GM10847 (cell line): ENCODE measurements around the gene GABRA5.

ENCODE experiments used
- POLR2A ChIP-seq: IDR thresholded peaks from 2 replicates; pipeline ENCODE4 v1.6.1; 2011; ENCODE audit not compliant: insufficient read length; ENCODE audit errors: extremely low read depth

GABRA5 gene

DNA sequence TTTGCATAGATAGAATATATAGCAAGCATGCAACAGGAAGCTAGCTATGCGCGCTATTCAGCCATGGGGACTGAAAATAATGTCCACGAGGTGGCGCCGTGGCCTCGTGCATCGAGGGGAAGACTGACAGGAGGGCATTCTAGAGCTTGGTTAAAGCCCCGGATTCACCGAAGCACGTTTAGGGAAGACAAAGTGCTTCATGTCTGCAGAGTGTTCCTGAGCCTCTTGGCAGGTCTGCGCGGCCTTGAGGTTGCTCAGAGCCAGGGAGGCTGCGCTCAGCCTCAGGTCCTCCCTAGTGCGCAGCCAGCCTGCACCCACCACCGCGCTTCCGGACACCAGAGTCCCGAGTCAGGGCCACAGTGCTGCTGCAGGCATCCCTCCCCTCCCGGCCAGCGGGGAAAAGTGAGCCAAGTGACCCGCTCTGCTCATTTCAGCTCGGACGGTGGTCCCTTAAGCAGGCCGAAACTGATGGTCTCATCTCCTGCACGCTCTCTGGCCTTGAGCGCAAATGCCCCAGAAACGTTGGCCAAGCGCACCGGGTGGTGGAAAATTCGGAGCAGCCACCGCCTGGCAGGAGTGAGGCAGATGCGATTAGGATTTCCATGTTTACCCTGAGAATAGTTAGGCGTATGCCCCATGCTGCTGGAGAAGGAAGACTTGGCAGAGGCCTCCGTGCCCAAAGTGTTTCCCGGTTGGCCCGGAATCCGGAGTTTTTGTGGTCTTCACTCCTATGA lies 24.8 kb downstream of the GABRA5 start:
- TF ChIP-seq POLR2A = no peak

DNA sequence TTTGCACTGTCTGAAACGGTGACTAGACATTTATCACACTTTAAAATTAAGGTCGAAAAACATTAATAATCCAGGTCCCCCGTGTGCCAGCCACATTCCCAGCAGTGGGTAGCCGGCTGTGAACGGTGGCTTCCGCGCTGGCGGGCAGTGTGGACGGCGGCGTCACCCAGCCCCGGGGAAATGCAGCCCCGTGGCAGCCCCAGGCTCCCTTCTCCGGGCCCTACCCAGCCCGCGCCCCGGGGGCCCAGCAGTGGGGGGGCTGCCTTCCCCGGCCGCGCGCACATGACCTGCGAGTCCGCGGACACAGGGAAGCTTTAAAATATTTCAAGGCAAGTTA lies 25.3 kb downstream of the GABRA5 start:
- TF ChIP-seq POLR2A = no peak

DNA sequence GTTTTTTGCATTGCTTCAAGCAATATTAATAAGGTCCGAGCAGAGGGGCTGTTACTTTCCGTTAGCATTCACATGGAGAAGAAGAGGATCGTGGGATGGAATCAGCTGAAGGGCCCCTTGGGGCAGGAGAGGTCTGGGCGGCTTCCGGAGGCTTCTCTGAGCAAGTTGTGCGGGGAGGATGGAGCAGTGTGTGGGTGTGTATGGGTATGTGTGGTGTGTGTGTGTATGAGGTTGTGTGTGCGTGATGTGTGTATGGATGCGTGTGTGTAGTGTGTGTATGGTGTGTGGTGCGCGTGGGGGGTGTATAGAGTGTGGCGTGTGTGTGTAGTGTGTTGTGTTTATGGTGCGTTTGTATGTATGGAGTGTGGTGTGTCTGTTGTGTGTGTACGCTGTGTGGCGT lies 25.8 kb downstream of the GABRA5 start:
- no peak for TF ChIP-seq POLR2A

DNA sequence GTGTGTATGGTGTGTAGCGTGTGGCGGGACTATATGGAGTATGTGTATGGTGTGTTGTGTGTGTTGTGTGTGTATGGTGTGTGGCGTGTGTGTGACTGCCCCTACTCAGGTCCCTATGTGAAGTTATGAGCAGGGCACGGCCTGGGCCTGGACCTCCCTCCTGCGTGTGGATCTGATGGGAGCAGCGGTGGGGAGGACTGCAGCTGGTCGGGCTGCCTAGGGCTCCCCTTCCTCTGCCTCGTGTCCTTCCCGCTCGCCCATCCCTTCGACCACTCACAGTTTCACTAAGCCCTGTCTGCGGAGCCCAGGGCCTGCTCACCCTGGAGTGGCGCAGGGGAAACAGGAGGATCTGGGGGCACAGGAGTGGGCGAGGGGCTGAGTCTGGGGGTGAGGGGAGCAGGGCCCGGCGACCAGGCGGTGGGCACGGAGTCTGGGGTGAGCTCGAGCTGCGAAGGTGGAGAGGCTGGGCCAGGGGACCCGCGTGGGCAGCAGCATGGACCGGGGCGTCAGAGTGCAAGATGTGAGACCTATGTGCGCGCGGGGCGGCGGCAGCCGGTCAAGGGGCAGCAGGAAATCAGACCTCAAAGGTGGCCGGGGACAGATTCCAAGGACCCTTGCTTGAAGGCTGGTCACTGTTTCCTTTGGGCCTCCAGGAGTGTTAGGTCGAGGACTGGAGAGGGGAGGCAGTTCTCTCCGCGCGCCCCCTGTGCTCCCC lies 26.6 kb downstream of the GABRA5 start:
- TF ChIP-seq POLR2A = no peak

DNA sequence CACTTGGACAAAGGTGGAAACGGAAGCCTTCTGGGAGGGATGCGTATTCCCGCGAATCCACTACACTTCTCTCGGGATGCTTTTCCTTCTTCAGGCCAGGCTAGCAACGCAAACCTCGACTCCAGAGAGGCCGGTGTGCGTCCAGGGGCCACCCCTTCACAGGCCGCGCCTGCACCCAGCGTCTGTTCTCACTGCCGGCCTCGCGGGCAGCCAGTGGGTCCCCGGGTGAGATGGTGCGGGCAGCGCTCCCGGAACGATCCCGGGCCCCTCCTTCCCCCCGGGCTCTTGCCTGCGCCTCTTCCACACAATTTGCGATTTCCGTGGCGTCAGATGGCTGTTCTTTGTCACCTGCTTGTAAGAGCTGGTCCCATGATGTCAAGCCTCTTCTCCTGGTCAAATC lies 27.3 kb downstream of the GABRA5 start:
- TF ChIP-seq POLR2A = no peak

DNA sequence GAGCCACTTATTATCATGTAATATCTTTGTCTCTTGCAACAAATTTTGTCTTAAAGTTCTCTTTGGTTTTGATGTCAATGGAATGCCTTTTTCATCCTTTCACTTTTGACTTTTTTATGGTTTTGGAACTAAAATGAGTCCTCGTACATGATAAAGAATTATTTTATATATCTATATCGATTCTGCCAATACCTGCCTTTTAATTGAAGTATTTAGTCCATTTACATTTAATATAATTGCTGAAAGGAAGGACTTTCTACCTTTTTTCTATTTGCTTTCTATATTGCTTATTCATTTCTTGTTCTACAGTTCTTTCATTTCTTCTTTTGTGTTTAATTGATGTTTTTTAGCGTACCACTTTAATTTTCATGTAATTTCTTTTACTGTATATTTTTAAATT lies 32.8 kb downstream of the GABRA5 start:
- no peak for TF ChIP-seq POLR2A

DNA sequence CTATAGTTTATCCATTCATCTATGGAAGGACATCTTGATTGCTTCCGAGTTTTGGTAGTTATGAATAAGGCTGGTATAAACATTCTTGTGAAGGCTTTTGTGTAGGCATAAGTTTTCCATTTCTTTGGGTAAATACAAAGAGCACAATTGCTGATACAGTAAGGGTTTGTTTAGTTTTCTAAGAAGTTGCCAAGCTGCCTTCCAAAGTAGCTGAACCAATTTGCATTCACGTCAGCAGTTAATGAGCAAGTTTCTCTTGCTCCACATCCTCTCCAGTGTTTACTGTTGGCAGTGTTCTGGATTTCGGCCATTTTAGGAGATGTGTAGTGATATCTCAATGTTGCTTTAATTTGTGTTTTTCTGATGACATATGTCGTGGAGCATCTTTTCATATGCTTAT lies 34.2 kb downstream of the GABRA5 start:
- TF ChIP-seq POLR2A = no peak

DNA sequence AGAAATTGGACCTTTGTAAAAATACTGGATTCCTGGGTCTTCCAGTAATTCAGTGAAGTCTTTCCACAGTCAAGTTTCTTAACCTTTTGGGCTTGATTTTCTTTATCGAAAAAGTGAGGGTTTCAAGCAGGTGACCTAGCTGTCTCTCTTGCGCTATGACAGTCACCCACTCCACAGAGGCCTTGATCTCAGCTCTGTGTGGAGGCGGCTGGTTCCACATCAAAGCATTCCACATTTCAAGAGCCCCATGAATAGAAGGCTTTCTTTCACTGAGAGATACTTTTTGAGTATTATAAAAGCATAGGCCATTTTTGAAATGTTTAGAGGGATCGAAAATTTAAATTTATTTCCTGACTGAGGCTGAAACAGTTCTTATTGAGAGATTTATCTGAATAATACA lies 43.9 kb downstream of the GABRA5 start:
- no peak for TF ChIP-seq POLR2A

DNA sequence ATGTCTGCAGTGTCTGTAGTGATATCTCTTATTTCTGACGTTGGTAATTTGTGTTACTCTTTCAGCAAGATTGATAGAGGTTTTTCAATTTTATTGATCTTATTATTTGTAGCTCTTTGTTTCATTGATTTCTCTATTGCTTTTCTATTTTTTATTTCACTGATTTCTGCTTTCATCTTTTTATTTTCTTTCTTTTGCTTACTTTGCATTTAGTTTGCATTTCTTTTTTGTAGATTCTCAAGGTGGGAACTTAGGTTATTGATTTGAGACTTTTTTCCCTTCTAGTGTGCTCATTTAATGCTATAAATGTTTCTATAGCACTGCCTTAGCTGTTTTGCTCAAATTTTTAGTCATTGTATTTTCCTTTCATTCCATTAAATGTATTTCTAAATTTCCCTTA lies 54.6 kb downstream of the GABRA5 start:
- no peak for TF ChIP-seq POLR2A

DNA sequence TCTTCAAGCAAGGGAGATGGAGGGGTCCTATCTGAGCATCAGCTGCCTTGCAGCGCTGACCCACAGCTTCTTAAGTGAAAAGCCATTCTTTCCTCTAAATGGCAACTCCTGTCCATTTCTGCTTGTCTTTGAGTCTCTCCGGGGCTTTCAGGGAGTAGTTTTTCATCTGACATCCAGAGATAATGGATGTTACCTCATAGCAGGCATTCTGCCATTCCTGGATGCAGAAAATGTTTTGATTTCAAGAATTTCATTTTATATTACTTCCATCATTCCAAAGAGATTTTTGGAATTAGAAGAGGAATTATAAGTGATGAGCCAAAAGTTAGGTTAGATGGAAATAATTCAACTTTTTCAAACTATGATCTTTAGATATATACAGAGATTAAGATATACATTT lies 59.2 kb downstream of the GABRA5 start:
- TF ChIP-seq POLR2A = no peak

DNA sequence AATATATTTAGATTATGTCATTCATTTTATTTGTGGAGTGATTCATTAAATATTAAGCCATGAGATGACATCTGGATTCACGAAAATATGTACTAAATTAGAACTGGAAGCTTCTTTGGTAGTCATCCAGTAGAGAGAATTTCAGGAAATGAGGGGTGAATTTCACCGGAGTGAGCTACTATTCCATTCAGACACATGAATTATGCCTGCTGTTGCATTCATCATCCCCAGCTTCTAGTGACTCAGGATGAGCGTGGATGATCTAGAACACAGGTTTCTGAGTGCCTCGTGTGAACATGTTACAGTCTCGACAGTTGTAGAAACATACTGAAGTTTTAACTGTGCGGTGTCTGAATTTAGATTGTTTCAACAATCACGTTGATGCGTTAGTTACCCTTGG lies 61.2 kb downstream of the GABRA5 start:
- TF ChIP-seq POLR2A = no peak

DNA sequence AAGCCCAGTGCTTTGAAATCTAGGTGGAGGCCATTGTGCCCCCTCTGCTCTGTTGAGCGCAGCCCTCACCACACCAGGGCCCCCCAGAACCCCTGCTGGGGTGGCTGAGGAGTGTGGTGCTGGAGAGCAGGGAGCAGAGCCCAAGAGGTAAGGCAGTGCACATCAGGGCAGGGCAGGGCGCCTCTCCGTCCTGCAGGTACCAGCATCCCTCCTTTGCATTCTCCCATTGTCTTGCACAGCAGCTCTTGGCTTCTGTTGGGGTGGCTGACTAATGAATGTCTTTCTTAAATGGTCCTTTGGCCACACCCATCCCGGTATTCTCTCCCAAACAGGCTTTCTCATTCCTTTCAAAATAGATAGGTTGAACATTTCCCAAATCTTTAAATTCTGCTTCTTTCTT lies 62.7 kb downstream of the GABRA5 start:
- no peak for TF ChIP-seq POLR2A

DNA sequence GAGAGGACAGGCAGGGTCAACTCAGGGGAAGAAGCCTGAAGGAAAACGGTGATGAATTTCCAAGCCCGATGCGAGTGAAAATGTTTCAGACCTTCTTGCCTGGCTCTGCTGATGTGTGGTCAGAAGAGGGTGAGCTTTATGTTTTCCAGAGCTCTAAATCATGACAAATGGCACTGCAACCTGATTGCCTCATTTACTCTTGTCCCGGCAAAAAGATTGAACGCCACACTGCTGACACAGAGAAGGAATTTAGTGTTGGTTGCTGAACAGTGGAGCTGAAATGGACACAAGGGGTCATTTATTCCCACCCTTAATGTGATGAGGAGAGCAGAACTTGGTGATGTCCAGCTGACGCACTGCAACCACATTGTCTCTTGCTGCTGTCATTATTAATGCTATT lies 68.0 kb downstream of the GABRA5 start:
- TF ChIP-seq POLR2A = no peak

DNA sequence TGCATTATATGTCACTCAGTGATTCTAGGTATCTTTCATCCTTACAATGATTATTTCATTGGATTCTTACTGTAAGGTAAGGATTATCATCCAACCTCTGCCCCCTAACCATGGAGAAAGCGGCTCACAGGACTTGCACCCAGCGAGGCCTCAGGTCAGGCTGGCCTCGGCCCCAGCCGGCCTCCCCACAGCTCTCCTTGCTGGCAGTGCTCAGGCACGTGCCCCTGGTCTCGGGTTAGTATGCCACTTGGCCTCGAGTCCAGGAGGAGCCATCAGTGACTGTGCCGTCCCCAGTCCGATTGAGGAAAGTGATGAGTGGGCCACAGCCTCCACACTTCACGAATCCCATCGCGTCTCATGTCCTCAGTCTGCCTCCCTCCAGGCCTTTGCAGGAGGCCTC lies 68.5 kb downstream of the GABRA5 start:
- TF ChIP-seq POLR2A = no peak

DNA sequence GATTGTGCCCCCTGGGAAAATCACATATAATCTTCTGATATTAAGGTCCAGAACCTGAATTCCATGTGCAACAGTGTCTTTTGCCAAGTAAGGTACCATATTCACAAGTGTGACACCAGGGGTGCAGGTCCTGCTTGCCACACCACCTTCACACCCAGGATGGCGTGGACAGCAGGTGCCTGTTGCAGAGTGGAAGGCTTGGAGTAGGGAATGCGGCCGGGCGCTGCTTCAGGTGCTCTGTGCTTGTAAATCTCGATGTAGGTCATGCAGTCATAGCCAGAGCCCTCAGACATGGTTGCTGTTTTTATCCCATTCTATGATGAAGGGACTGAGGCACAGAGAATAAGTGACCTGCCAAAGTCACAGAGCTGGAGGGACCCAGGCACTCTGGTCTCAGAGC lies 69.6 kb downstream of the GABRA5 start:
- TF ChIP-seq POLR2A = no peak

DNA sequence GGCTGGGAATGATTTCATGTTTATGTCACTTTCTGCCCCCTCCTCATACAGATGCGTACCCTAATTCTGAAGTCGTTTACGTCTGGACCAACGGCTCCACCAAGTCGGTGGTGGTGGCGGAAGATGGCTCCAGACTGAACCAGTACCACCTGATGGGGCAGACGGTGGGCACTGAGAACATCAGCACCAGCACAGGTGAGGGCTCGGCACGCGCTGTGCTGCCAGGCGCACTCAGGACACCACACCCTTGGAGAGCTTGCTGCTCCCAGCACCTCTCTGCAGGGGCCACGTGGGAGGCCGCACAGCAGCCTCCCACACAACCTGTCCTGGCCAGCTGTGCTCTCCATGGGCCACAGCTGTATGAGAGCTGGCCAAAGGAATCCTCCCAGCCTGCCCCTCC lies 70.3 kb downstream of the GABRA5 start:
- TF ChIP-seq POLR2A = no peak

DNA sequence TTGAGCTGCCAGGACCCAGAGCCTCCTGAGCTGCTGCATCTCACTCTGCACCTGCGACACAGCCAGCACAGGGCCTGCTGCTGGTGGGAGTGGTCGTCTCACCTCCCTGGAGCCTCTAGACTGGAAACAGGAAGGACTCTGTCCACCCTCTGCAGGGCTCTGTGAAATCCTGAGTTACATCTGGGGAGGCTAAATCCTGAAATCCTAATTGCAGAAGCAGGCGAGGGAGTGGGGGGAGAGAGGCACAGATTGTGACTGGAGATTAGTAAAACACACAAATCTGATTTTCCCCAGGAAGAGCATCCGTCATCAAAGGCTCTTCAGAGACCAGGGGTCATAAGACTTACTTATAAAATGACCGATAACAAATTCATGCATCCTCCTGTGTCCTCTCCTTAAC lies 72.5 kb downstream of the GABRA5 start:
- no peak for TF ChIP-seq POLR2A
